Stimulated activated CD4-positive, alpha-beta T cell treated with anti-CD3 and anti-CD28 coated beads, Interleukin-2, amount 100 ng/mL, for 48 hours (primary cell): Measurements from ENCODE around the gene ACSL6.

Experiments
- DNase-seq, 2 donors: peaks; one replicate each; pipeline ENCODE4 v3.0.0-alpha.2; 2020

Gene ACSL6

DNA sequence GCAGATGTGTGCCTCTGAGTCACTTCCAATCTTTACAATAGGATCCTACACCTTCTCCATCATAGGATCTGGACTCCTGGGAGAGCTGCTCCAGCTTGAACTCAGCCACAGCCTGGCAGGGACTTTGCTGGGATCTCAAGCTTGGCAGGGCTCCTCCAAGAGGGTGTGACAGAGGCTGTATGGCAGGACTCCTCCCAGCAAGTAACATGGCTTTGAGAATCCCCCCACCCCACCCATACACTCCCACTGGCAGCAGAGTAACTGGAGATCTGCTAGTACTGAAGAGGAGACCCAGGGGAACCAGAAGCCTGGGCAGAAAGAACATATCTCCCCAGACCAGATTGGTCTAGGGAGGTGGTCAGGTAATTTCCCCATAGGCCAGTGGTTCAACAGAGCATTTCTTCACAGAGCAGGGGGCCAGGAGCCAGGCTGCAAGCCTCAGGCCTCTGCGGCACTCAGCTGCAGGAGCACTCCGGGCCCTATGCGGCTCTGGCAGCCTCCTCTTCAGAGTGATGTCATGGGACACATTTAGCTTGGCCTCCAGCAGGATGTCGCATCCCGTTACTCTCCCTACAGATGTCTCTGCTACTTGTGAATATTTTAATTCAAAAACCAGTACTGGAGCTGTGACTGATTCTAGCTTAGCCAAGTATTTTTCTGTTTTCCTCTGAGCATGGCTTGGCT is 1.7 kb upstream of the ACSL6 start:
- no peak for DNase-seq

- no peak for DNase-seq
These were observed 1.0 kb upstream of the ACSL6 start for GRCh38 chr5:132012371-132013005.

- no peak for DNase-seq
These were observed 353 bp downstream of the ACSL6 start for GRCh38 chr5:132010989-132011621.

DNA sequence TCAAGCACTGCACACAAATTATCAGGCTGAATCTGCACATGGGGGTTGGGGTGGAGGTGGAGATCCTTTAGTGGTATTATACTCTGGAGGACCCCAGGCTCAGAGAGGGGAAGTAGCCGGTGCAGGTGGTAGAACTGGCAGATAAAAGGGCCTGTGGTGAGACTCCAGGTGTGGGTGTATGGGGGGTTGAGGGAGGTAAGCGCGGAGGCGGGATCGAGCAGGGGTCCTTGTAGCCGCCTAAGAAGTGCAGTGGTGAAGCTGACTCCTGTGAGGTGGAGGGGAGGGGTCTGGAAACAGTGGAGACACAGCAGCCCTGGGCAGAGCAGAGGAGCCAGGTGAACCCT is 841 bp downstream of the ACSL6 start:
- no peak for DNase-seq

DNA sequence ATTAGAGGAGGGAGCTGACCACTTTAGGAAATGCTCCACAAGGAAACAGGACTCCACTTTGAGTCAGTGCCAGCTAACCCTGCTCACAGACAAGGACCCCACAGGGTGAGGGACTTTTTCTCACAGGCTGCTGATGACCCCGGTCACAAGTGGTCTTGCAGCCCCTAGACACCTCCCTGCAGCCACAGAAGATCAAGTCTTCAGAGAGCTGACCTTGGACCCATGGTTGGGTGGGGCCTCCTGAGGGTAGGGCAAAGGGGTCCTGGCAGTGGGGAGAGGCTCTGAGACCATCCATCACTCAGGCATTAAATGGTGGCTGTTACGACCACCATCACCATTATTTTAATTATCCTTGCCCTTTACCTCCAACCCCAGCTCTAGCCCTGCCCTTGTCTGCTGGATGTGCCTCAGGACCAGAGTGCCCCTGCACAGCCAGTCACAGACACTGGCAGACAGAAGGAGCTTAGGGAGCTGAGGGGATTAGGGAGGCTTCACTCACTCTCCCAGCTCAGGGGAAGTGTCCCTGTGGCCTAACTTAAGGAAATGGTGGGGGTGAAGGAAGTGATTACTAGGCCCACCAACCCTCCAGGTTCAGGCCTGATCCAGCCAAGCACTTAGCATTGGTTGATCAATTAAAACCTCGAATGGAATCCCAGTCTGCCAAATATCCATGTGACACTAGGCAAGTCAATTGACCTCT is 1.6 kb downstream of the ACSL6 start:
- DNase-seq, result no peak

DNA sequence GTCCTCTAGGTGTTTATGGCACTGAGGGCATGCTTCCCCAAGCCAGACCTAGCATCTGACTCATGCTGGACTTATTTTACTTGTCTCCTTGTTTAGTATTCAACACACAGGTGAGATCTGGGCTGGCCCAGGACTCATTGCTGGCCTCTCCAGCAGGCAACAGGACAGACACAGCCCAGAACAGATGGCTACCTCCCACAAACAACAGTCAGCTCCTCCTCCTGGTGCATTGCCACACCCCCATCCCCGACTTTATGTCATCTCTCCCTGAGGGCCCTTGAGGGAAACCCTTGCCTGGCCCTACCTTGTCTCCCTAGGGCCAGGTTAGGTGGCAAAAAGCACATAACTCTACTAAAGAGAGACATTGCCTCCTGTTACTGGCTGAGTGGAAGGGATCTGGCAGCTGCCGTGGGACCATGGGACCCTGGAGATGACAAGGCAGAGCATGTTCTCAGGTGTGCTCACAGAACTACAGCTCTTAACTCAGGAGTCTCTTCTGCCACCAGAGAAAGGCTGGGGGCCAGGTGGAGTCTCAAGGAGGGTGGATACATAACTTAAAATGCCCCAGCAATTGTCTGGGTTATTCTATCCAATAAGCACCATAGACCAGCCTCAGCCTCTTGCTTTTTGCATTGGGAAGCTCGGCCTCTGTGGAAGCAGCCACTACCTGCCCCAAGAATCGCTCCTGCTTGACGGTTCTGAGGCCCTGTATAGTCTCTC is 2.3 kb downstream of the ACSL6 start:
- no peak for DNase-seq

- DNase-seq, result no peak
These were observed 3.3 kb downstream of the ACSL6 start for GRCh38 chr5:132008163-132008473.

GRCh38 chr5:132007399-132008162 is 3.9 kb downstream of the ACSL6 start:
- DNase-seq, result peak; percentile 78 to 86

DNA sequence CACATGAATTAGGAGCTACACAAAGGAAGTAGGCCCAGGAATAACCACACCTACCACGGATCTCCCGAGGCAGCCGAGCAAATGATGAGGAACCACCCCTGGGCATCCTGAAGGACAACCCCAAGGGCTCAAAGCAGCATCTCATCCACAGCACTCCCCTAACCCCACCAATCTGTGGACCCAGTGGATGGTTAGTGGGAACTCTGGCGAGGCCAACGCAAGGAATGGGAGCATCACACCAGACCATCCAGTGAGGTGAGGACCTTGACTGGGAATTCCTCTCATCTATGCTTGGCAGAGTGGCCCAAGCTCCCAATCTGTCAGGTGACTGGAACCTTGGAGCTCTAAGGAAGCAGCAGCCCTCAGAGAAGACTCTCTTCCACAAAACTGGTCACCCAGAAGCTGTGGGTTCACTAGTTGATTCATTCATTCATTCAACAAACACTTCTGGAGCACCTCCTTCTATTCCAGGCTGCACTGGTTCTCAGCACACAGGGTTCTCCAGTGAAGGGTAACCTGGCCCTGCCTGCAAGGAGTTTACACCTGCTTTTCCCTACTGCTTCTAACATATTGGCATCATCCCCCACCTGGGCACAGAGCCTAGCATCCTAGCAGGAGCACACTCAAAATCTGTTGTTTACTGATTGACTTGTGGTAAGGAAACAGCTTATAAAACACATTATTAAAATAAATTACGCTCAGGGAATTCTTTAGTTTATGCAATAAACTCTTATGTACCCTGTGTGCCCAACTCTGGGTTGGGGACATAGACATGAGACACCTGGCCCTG is 4.9 kb downstream of the ACSL6 start:
- DNase-seq, result no peak

GRCh38 chr5:132005591-132005990 is 5.9 kb downstream of the ACSL6 start:
- no peak for DNase-seq

DNA sequence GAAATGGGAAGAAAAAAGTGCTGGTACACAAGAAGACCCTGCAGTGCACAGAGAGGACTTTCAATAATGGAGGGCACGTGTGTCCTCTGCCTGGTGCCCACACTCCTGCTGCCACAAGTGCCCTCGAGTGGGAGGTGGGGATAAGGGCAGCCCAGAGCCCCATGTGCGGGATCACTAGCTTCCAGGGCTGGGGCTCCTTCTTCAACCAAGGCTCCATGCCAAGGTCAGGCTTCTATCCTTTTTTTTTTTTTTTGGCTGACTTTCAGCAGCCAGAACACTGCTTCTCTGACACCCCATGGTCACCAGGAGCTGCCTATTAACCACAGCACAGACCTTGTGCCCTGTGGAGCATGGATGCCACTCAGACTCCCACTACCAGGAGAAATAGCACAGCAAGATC is 7.5 kb downstream of the ACSL6 start:
- no peak for DNase-seq

GRCh38 chr5:132003170-132003744 is 8.2 kb downstream of the ACSL6 start:
- no peak for DNase-seq

- DNase-seq, result no peak
These were observed 8.7 kb downstream of the ACSL6 start for GRCh38 chr5:132002757-132003156.

DNA sequence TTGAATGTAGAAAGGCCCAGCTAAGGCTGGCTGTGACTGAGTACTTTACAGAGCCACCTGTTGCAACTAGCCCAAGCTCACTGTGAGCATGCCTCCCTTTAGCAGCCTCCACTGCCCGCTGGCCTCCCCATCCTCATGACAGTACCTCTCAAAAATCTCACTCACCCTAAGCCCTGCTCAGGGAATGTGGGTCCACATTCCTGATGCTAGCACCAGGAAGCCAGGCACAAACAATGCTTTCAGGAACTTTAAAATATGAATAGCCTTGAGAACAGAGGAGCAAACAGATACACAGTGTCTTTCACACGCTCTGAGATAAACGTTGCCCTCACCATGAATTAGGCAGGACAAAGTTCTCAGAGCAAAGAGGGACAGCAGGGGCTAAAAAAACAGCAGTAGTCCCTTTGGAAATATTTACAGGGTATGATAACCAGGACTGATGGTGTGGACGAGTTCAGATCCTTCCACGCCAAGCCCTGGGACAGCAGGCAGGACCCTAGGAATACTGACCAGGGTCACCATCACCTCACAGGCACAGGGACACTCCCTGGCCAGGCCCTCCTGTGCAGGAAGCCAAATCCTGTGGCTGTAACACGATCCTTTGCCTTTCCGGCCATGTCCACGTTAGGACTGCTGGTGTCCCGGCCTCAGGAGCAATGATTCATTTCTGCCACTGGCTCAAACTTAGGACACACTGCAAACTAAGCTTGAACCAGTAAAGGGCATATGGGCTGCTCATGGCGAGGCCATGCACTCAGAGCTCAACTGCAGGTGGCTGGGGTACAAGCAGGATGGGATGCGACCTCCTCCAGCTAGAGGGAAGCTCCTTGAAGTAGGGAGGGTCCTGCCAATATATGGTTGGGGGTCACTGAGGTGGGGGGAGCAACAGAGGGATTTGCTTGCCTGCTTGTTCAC is 9.6 kb downstream of the ACSL6 start:
- no peak for DNase-seq

- DNase-seq, result no peak
These were observed 10.6 kb downstream of the ACSL6 start for GRCh38 chr5:132000677-132001453.

DNA sequence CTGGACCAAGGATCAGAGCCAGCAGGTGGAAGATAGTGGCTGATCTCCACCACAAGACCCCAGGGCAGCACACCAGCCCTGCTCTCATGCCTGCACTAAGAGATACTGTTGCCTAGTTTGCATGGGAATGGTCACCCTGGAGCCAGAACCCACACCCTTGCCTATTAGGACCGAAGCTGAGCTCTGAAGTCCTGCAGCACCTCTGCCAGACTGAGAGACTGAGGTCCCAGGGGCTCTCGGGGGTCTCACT is 11.3 kb downstream of the ACSL6 start:
- DNase-seq, result no peak

DNA sequence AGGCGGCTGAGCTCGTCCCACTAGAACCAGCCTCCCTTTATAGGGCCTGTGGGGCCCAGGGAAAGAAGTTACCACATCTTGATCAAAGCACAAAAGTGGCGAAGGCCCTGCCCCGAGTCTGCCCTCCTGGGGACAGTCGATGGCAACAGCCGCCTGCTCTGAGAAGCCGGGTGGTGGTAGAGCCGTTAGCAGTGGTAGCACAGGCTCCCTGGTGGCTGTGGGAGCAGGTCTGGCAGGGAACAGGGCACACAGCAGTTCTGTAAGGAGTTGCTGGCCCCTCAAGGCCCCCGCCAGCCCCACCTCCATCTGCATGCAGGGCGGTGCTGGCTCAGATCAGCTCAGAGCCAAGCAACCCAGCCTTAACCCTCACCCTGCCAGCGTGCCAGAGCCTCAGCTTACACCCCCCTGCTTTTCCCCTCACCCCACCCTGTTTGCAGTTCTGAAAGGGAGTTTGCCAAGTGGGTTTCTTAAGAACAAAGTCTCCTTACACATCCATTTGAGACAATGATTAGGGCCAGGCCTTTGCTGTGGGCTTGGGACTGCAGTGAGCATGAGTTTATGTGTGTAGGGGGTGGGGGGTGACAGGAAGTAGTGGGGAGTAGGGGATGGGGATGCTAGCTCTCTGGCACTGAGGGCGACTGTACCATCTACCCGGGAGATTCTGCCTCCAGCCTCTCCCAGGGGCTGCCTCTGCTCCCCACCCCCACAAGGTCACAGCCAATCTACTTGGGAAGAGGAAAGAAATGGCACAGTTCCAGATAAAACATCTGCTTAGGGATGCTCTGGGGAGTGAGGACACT is 11.8 kb downstream of the ACSL6 start:
- DNase-seq, result no peak

DNA sequence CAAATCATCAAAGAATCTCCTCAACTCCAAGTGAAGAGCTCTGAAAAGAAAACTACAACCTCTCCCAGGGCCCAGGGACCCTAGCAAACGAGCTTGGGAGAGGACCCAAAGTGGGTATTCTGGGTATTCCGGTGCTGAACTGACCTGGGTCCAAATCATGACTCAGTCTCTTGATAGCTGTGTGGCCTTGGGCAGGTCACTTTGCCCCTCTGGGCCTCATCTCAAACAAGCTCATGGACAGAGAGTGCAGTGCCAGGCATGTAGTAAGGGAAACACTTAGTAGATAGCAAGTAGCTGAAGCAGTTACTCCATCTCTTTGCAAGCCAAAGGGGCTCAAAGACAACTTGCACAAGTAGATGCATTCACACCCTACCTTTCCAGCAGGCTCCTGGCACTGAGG is 12.4 kb downstream of the ACSL6 start:
- no peak for DNase-seq
